HPDE6-E6E7 (cell line): ENCODE data around the gene PRR33.
"Not testable (repeated sequence)": the region's sequence is repeated elsewhere in the genome, so short reads cannot be mapped to it uniquely, and the experiment has no call there.

Source experiments
- DNase-seq: peaks from one replicate; pipeline ENCODE4 v3.0.0; 2011; ENCODE audit warnings: missing footprints; ENCODE audit errors: extremely low spot score

PRR33 gene

GRCh38 chr11:1891831-1892115 lies at the start of gene PRR33:
Gene PRR33 (minus strand): TSS chr11:1891895. CDS start chr11:1890584, 1,311 bp downstream.
- no peak for DNase-seq

- DNase-seq = not testable (repeated sequence)
These were observed 48.1 kb upstream of the PRR33 start for GRCh38 chr11:1939788-1940187.

- no peak for DNase-seq
These were observed 47.4 kb upstream of the PRR33 start for GRCh38 chr11:1939006-1939625.

- DNase-seq = no peak
These were observed 46.8 kb upstream of the PRR33 start for GRCh38 chr11:1938343-1939005.

DNA sequence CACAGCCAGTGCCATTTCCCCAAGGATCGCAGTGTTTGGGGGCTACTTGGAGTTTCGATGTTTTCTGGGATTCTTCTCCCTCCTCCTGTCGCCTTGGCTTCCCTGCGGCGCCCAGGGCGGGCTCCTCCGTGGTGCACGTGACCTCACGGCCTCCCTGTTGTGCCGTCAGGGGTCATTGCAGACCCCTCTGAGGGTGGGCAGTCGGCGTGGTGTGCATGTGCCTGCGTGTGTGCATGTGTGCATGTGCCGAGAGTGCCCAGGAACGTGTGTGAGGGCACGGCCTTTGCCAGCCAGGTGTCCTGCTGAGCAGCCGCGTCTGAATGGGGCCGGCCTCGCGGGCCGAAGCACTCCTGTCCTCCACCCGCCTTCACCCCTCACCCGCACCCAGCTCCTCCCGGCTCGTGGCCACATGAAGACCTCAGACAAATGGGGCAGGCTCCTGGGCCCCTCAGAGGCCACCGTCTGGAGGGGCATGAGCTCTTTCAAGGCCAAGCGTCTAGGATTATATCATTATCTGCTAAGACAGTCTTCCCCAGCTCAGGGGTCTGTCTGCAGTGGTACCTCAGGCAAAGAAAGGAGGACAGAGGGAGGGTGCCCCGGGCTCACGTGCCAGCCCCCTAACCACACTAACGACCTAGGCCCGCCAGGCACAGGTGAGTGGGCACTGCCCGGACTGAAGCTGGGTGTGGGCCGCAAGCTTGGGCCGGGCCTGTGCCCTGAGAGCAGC lies 46.1 kb upstream of the PRR33 start:
- no peak for DNase-seq

DNA sequence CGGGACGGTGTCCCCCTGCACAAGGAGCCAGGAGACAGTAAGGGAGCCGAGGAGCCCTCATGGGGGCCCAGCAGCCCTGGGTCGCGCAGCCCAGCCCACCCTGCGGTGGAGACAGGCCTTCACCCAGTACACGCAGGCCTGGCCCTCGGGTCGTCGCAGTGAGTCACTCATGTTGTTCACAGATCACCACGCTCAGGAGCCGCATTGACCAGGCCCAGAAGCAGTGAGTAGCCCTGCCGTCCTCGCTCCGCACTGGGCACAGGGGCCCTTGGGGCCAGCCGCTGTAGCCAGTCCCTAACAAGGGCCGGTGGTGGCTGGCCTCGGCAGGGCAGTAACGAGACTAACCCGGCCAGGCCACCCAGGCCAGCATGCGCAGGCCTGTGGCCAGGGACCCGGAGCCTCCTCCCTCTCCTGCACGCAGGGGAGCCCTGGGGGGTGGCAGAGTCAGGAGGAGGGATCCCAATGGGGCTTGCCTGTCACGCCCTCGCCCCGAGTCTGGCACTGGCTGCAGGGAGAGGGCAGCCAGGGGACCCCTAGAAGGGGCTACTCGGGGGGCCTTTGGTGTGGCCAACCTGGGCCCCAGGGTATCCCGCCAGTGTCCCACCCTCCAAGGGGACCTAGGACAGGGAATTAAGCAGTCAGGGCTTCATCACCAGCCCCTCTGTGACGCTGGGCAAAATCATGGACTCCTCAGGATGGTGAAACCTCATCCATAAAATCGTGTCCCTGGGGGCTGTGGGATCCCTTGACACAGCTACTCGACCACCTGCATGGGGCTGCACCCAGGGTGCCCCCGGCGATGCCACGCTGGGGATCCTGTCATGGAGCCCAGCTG lies 45.3 kb upstream of the PRR33 start:
- DNase-seq = no peak

- DNase-seq = no peak
These were observed 44.5 kb upstream of the PRR33 start for GRCh38 chr11:1936072-1936780.

DNA sequence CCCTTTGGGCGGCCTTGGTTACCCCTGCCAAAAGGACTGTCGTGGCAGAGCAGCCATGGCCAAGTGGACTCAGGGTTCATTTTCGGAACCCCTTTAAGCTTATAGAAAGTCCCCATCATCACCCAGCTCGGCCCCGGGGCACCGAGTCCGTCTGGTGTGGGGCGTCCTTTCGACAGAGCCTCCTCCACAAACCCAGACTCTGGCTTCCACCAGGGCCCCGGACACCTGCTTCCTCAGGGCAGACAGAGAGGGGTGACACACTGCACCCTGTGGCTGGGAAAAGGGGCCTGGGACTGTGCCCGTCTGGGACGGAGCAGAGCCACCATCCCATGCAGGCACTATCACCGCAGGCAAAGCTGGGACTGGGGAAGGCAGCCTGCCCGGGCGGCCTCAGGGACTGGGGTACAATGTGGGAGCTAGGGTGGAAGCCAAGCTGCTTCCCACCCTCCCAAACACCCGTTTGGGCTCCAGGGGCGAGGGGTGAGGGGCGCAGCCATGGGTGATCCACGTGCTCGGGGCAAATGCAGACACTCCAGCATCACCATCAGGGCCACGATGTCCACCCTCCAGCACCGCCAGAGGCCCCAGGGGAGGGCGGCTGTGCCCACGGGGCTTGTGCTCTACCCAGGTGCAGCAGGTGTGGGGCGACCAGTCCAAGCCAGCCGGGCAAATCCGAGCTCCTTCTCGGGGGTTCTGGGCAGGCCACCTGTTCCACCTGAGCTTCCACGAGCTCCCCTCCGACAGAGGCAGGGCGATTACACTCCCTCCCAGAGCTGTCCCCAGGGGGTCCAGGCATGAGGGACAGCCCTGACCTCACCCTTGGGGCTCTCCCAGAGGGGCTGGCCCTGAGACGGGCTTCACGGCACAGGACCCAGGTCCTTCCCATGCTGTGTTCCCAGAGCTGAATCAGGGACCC lies 43.7 kb upstream of the PRR33 start:
- no peak for DNase-seq

DNA sequence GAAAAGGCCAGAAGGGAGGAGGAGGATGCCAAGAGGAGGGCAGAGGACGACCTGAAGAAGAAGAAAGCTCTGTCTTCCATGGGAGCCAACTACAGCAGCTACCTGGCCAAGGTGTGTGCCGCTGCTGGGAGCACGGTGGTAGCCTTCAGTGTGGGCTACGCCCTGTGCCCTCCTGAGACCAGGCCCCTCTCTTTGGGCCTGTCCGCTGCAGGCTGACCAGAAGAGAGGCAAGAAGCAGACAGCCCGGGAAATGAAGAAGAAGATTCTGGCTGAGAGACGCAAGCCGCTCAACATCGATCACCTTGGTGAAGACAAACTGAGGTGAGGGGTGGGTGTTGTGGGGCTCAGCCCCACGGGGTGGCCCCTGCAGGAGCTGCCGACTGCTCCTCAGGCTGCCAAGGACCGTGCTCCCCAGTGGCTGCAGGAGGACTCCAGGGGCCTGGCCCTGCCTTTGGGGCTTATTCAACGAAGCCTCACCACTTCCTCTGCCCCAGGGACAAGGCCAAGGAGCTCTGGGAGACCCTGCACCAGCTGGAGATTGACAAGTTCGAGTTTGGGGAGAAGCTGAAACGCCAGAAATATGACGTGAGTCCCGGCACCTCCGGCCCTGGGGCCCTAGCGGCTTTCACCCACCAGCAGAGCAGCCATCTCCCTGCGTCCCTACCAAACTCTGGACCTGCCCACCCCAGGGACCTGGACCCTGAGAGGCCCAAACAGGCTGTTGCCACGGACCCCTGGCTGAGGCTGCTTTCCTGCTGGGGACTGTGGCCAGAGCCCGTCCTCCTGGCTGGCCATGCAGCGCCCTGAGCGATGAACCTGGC lies 42.9 kb upstream of the PRR33 start:
- no peak for DNase-seq

GRCh38 chr11:1933416-1934334 lies 42.0 kb upstream of the PRR33 start:
- DNase-seq = no peak

GRCh38 chr11:1932681-1933080 lies 41.0 kb upstream of the PRR33 start:
- no peak for DNase-seq

GRCh38 chr11:1932105-1932480 lies 40.4 kb upstream of the PRR33 start:
- DNase-seq = no peak

- no peak for DNase-seq
These were observed 39.8 kb upstream of the PRR33 start for GRCh38 chr11:1931341-1932104.

- DNase-seq = no peak
These were observed 38.8 kb upstream of the PRR33 start for GRCh38 chr11:1930462-1930830.

GRCh38 chr11:1929621-1930461 lies 38.1 kb upstream of the PRR33 start:
- DNase-seq = no peak

- DNase-seq = no peak
These were observed 37.3 kb upstream of the PRR33 start for GRCh38 chr11:1928891-1929541.

- no peak for DNase-seq
These were observed 36.8 kb upstream of the PRR33 start for GRCh38 chr11:1928470-1928890.
